GM21576 (cell line): Measurements from ENCODE around the gene NAPB.
"Not testable (repeated sequence)": the region's sequence is repeated elsewhere in the genome, so short reads cannot be mapped to it uniquely, and the experiment has no call there.

Experiments
- ATAC-seq: cut with Tn5 transposase; IDR thresholded peaks from one replicate; pipeline ENCODE4 v1.9.1; 2021; ENCODE audit warnings: mild to moderate bottlenecking, moderate library complexity; ENCODE audit not compliant: unreplicated experiment

Gene NAPB

GRCh38 chr20:23420943-23421931 is at the start of gene NAPB:
TSS of gene NAPB (minus strand) at chr20:23421488. CDS start at chr20:23421402, 86 bp downstream.
- peak; percentile 97 for ATAC-seq

GRCh38 chr20:23466961-23467360 is 45.7 kb upstream of the NAPB start:
- ATAC-seq, result not testable (repeated sequence)

GRCh38 chr20:23461180-23461579 is 39.9 kb upstream of the NAPB start:
- no peak for ATAC-seq

GRCh38 chr20:23459461-23460150 is 38.3 kb upstream of the NAPB start:
- ATAC-seq, result no peak

- ATAC-seq, result no peak
Measured at GRCh38 chr20:23456873-23457272, 35.6 kb upstream of the NAPB start.

- no peak for ATAC-seq
Measured at GRCh38 chr20:23456409-23456808, 35.1 kb upstream of the NAPB start.

- no peak for ATAC-seq
Measured at GRCh38 chr20:23455639-23456038, 34.4 kb upstream of the NAPB start.

- ATAC-seq, result no peak
Measured at GRCh38 chr20:23454816-23455215, 33.5 kb upstream of the NAPB start.

- ATAC-seq, result no peak
Measured at GRCh38 chr20:23453549-23454543, 32.6 kb upstream of the NAPB start.

GRCh38 chr20:23452776-23453175 is 31.5 kb upstream of the NAPB start, which contains the start of gene CST11:
TSS of gene CST11 (minus strand) at chr20:23452876. CDS start at chr20:23452811, 65 bp downstream.
- ATAC-seq, result no peak

- ATAC-seq, result no peak
Measured at GRCh38 chr20:23451956-23452487, 30.7 kb upstream of the NAPB start.

- ATAC-seq, result no peak
Measured at GRCh38 chr20:23450877-23451276, 29.6 kb upstream of the NAPB start.

GRCh38 chr20:23449421-23449820 is 28.1 kb upstream of the NAPB start:
- ATAC-seq, result no peak

GRCh38 chr20:23448167-23448566 is 26.9 kb upstream of the NAPB start:
- ATAC-seq, result no peak

GRCh38 chr20:23446505-23446904 is 25.2 kb upstream of the NAPB start:
- ATAC-seq, result peak; percentile 59

GRCh38 chr20:23445596-23446217 is 24.4 kb upstream of the NAPB start:
- no peak for ATAC-seq

GRCh38 chr20:23444859-23445258 is 23.6 kb upstream of the NAPB start:
- ATAC-seq, result no peak

GRCh38 chr20:23442436-23442835 is 21.1 kb upstream of the NAPB start:
- ATAC-seq, result no peak

GRCh38 chr20:23441850-23442313 is 20.6 kb upstream of the NAPB start:
- ATAC-seq, result peak; percentile 74

GRCh38 chr20:23440004-23440403 is 18.7 kb upstream of the NAPB start:
- ATAC-seq, result no peak
